GM21528 (cell line): ENCODE measurements around the gene NLN.
A peak's percentile ranks its signal among the peaks of the same experiment; 100 is the strongest.
"Not testable (repeated sequence)": the region's sequence is repeated elsewhere in the genome, so short reads cannot be mapped to it uniquely, and the experiment has no call there.

Experiments used
- ATAC-seq: cut with Tn5 transposase; IDR thresholded peaks from one replicate; pipeline ENCODE4 v1.9.1; 2021; ENCODE audit warnings: mild to moderate bottlenecking, moderate library complexity; ENCODE audit not compliant: unreplicated experiment, low FRiP score

NLN gene

DNA sequence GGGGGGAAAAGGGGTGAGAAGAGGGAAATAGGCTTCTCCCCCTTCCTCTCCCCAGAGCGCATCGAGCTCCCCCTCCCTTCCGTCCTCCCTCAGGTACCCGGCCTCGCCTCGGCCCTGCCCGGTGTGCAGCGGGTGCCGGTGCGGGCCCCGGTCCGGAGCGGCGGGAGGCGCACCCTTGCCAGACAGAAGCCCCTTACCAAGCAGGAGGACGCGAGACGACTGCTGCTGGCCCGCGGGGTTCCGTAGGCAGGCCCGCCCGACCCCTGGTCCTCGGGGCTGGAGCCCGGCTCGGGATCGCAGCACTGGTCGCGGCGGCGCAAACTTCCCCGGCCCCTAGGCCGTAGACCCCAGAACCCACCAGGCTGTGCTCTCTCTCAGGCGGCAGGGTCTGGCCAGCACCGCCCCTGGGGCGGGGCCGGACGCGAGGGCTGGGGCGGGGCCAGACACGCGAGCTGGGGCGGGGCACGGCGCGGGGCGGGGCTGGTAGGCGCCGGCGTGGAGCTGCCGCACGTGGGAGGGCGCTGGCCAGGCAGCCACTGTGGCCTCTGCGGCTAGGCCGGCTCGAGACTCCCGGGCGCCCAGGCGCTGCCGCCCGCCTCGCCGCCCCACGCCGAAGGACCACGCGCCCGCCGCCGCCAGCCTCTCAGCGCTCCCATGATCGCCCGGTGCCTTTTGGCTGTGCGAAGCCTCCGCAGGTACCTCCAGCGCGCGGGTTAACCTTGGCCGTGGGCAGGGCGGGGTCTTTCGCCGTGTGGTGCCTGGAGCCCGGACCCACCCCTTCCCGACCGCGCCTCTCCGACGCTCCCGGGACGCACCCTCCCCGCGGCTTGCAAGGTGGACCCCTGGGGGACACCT is at the start of gene NLN, which contains the start of gene SGTB:
TSS of gene NLN (plus strand) at position 486 of the 855 bp plus-strand sequence. CDS start at position 655, 169 bp downstream.
TSS of gene SGTB (minus strand) at position 390 of the 855 bp plus-strand sequence. CDS start 1,302 bp downstream, outside the sequence.
- ATAC-seq = peak; percentile 91

GRCh38 chr5:65672796-65673195 is 49.2 kb upstream of the NLN start:
- no peak for ATAC-seq

- no peak for ATAC-seq
Observed at GRCh38 chr5:65674749-65675148, 47.3 kb upstream of the NLN start.

DNA sequence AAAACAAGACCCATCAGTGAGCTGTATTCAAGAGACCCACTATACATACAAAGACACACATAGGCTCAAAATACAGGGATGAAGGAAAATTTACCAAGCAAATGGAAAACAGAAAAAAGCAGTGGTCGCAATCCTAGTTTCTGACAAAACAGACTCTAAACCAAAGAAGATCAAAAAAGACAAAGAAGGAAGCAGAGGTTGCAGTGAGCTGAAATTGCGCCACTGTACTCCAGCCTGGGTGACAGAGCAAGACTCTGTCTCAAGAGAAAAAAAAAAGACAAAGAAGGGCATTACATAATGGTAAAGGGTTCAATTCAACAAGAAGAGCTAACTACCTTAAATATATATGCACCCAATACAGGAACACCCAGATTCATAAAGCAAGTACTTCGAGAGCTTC is 45.9 kb upstream of the NLN start:
- ATAC-seq = not testable (repeated sequence)

DNA sequence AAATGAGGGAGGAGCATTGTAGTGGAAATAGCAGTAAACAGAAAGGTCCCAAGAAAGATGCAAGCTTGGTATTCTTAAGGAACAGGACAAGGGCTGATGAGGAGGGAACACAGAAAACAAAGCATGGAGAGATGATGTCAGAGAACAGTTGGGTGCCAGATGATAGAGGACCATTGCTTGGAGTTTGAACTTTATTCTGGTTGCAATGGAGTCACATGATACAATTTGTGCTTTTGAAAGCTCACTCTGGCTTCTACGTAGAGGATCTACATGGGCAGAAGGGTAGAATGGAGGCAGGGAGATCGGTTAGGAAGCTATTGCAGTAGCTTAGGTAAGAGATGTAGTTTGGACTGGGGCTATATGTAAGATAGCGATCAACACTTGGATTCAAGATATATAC is 39.9 kb upstream of the NLN start:
- no peak for ATAC-seq

- ATAC-seq = no peak
Observed at GRCh38 chr5:65693121-65693520, 28.9 kb upstream of the NLN start.

- ATAC-seq = no peak
Observed at GRCh38 chr5:65695162-65695755, 26.7 kb upstream of the NLN start.

DNA sequence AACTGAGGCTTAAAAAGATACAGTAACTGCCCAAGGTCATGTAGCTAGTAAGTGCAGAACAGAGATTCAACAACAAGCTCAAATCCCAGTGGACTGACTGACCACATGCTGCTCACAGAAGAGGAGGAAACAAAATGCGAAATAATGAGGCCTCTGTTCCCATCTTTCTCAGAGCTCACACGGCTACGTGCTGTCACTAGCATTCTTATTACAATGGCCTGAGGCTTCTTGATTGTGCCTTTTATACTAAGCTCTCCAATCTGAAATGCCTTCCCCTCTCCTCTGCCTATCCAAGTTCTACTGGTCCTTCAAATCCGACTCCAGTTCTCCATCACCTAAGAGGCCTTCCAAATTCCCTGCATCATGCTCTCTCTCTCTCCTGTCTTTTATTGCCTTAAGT is 26.1 kb upstream of the NLN start:
- no peak for ATAC-seq

- ATAC-seq = no peak
Observed at GRCh38 chr5:65696892-65697291, 25.1 kb upstream of the NLN start.

DNA sequence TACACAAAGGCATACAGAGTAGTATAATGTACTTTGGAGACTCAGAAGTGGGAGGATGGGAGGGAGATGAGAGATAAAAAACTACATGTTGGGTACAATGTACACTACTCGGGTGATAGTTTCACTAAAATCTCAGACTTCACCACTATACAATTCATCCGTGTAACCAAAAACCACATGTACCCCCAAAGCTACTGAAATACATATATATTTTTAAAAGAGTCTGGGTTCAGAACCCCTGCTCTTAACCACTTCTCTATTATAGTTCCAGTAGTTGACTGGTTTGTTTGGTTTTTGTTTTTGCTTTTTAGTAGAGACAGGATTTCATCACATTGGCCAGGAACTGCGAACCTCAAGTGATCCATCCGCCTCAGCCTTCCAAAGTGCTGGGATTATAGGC is 22.7 kb upstream of the NLN start:
- peak; percentile 57 for ATAC-seq

DNA sequence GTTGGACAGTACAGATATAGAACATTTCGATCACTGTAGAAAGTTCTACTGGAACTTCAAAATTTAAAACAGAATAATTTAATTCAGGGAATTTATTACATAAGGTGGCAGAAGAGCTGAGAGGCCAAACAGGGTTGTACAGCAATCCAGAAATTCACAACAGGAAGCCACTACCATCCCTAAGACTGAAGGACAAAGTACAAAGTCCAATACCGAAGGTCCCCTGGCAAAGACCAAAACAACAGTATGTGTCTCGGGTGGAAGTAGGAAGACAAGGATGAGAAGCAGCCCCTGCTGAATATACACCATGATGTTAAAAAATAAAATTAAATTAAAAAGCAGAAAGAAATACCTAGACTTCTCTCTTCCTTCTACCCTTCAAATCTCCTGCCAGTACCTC is 20.0 kb upstream of the NLN start:
- no peak for ATAC-seq

- no peak for ATAC-seq
Observed at GRCh38 chr5:65704621-65705239, 17.3 kb upstream of the NLN start.

- ATAC-seq = no peak
Observed at GRCh38 chr5:65707663-65708062, 14.3 kb upstream of the NLN start.

GRCh38 chr5:65708145-65708544 is 13.9 kb upstream of the NLN start:
- no peak for ATAC-seq

DNA sequence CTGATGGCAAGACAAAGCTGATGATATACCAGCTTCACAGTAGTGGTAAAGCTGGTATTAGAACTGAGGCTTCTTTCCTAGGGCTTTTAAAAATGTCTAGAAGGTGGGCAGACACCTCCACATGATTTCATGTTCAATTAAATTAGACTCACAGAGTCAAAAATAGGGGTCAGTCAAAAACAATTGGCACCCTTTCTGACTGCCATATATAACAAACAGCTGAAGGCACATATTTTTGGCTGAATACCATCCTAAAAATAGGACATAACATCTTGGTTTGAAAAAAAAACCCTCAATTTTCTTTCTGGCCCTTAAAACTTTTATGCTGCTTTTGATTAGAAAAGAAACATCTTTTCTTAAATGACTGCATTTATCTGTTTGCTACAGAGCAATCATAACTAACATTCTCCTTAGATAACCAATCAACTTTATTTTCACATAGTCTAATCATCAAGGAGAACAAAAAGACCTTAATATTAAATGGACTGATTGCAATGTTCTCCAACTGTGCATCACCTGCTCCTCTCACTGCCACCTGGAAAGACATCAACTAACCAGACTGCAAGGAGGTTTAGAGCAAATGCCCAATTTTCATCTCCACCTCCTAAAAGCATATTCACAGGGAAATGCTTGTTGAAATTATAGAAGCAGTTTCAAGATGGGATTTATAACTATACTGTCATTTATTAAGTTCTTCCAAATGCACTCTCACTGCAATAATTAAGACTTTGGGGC is 3.3 kb upstream of the NLN start:
- no peak for ATAC-seq

GRCh38 chr5:65721050-65721719 is 820 bp upstream of the NLN start:
- ATAC-seq = peak; percentile 9

GRCh38 chr5:65722575-65723403 is 784 bp downstream of the NLN start:
- ATAC-seq = peak; percentile 7

DNA sequence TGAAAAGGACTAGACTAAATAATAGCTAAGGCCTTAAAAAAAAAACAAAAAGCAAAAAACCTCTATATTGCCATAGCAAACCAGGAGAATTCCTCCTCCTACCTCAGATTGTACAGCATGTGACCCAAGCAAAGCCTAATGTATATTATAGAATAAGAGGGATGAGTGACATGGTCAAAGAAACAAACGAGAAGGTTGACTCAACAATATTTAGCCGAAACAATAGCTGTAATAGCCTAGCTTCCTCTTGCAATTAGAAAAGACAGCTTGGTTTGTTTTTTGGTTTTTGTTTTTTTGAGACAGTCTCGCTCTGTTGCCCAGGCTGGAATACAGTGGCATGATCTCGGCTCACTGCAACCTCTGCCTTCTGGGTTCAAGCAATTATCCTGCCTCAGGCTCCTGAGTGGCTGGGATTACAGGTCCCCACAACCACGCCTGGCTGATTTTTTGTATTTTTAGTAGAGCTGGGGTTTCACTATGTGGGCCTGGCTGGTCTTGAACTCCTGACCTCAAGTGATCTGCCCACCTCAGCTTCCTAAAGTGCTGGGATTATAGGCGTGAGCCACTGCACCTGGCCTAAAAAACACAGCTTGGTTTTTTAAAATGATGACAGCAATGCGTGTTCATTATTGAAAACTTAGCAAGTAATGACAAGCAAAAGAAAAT is 5.6 kb downstream of the NLN start:
- ATAC-seq = no peak

- no peak for ATAC-seq
Observed at GRCh38 chr5:65728218-65728617, 6.2 kb downstream of the NLN start.
